HuH-7.5 (cell line): ENCODE results near the gene FOXP1.

Experiments
- DNase-seq: peaks from one replicate; pipeline ENCODE4 v3.0.0; 2011; ENCODE audit warnings: low spot score

The FOXP1 gene

GRCh38 chr3:71240034-71240433, 343.5 kb downstream of the FOXP1 start:
- no peak for DNase-seq

- DNase-seq = no peak
Observed at GRCh38 chr3:71238355-71238757, 345.2 kb downstream of the FOXP1 start.

DNA sequence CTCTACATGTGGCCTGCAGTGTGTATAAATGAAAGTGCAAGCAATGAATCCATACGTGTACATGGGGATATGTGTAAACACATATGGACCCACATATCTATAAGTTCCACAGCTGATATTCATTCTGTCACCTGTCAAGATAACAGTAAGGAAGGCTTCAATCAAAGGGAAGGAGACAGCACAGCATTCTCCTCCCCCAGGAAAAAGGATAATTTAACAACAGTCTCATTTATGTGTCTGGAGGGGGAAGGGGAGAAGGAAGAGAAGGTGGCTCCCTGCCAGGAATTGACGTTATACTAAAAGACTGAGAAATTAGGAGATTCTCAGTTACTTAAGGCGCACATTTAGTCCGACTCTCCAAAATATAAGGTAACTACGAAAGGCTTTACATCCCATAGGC, 345.9 kb downstream of the FOXP1 start:
- DNase-seq = no peak

- no peak for DNase-seq
Observed at GRCh38 chr3:71235846-71236245, 347.7 kb downstream of the FOXP1 start.

GRCh38 chr3:71232895-71233294, 350.6 kb downstream of the FOXP1 start:
- DNase-seq = no peak

DNA sequence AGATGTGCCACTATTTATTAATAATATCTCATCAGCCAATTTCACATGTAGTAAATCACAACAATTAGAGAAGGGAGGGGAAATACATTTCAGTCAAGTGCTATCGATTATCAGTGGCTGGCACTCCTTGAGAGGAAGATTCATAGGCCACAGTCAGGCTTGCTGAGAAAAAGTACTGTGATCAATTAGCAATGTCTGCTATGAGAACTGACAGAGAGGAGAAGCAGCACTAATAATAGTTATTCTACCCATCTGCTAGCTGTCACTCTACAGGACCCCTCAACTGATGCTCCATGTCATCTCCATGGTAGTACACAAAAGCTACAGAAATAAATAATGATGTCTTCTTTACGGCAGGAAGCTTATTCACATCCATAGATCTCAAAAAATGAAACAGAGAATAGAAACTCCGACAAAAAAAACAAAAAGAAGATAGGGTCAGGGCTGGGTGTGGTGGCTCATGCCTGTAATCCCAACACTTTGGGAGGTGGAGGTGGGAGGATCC, 351.3 kb downstream of the FOXP1 start:
- DNase-seq = no peak

- DNase-seq = no peak
Observed at GRCh38 chr3:71231680-71232079, 351.8 kb downstream of the FOXP1 start.

- no peak for DNase-seq
Observed at GRCh38 chr3:71229905-71230657, 353.4 kb downstream of the FOXP1 start.

DNA sequence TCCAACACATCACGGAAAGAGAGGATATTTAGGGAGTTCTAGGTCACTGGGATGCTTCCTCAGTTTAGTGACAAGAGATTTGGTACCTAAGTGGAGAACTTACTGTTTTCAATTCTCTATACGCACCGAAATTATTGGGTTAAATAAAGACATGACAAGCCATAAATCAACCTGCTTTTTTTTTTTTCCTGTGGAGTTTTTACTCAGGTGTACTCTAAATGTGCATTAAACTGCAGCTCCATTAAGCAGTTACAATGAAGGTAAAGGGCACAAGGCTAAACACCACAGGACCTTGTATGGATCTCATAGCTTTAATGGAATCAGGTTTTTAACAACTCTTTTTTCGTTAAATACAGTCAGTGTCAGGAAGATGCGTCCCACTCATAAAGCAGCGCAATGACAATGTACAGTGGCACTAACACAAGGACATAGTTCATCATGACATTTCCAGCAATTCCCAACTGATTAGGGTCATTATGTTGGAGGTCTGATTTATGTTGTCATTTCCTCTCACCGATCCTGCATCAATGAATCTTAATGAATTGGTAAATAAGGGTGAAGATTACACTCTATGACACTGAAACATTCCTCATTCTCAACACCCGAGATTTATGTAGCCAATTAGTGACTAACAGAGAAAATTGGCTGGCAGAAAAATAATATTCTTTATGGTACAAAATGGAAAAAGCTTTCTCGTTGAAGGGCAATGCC, 355.2 kb downstream of the FOXP1 start:
- DNase-seq = no peak

DNA sequence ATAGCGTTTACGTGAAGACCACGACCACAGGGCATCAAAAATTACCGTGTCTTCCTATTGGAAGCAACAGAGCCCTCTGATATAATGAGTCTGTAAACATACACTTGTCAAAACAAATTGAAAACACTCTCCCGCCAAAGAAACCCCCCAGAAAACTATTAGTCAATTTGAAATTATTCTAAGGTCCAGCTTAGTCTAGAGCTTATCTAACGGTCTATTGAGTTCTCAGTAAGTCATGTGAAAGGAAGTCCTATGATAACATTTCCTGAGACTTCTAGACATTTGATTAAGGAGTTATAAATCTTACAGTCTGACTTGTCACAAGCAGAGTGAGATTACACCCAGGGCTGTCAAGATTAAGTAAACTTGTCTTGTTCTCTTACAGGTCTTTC, 356.3 kb downstream of the FOXP1 start:
- no peak for DNase-seq

DNA sequence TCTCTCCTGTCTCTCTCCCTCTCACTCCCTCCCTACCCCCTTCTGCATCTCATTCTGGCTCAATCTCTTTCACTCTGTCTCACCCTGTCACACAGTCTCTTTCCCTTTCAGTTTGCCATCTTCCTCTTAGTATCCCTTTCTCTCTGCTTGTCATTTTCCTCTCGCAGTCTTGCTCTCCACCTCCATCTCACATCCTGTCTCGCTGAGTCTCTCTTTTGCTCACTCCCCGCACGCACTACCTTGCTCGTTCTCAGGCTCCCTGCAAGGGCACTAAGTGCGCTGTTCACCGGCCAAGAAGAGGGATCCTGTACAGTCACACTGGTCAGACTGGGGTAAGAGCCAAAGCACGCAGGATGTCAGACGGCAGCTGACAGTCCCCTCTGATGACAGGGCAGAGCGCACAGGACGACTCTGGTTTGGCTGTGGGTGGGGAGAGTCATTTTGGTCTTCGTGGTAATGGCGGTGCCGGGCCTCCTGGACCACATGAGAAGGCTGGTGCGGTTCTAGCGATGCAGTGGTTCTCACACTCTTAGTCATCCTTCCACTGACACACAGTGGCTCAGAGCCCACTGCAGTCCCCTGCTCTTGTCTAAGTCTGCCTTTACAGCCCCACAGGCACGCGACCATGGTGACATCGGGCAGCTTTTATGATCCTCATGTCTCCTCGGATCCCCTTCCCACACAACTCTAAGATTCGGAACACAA, 356.8 kb downstream of the FOXP1 start:
- no peak for DNase-seq

- no peak for DNase-seq
Observed at GRCh38 chr3:71225951-71226564, 357.5 kb downstream of the FOXP1 start.

DNA sequence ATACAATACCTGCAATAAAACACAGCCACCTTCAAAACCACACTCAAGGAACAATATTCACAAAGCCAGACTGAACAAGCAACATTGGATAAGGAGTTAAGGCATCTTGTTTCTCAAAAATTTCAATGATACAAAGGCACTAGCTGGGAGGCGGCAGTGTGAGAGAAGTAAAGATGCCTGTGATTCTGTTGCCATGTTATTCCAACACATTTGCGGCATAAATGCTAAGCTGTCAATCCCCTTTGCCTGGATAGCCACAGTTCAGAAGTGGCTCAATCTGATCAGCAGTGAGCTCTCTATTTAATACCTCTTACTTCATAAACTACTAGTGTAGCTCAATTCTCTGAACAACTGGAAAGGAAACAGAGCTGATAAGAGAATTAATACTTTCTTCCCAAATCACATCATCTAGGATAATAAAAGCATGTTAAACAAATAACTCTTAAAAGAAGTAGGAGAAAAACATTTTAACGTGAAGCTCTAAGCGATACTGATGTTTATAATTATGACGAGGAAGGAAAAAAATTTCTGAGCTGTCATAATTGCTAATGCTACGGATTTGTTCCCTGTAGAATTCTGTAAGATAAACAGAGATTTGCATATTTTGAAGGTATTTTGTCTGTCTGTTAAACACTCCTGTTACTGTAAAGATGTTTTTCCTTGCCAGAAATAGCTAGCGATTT, 358.4 kb downstream of the FOXP1 start:
- no peak for DNase-seq

GRCh38 chr3:71219744-71220638, 363.5 kb downstream of the FOXP1 start:
- no peak for DNase-seq

DNA sequence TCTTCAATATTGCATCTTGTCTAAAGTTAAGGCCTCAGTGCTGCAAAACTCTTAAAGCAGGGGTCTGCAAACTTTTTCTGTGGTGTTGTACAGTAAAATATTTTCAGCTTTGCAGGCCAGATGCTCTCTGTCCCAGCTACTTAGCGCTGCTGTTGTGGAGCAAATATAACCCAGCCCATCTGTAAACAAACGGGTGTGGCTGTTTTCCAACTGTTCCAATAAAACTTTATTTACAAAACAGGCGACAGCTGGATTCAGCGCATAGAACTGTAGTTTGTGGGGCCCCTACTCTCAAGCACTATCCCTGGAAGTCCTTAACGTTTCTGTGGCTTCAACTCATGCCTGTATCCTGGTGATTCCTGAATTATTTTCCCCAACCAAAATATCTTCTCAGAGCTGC, 365.0 kb downstream of the FOXP1 start:
- DNase-seq = no peak

- DNase-seq = no peak
Observed at GRCh38 chr3:71217640-71218222, 365.8 kb downstream of the FOXP1 start.

- no peak for DNase-seq
Observed at GRCh38 chr3:71215351-71215750, 368.2 kb downstream of the FOXP1 start.

DNA sequence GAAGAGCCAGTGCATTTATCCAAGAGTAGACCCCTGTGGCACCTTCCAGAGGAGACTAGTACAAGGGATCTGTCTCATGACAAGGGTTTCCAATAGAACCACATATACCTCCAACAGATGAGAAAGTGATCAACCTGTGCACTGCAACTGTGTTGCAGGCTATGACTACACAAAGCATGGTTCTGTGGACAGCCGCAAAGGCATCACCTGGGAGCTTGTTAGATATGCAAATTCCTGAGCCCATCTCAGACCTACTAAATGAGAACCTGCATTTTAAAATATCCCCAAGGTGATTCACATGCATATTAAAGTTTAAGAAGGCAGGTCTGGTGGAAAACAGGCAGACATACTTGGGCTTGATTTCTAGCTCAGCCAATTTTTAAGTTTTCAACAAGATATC, 368.7 kb downstream of the FOXP1 start:
- DNase-seq = no peak

GRCh38 chr3:71214016-71214415, 369.5 kb downstream of the FOXP1 start:
- no peak for DNase-seq

- no peak for DNase-seq
Observed at GRCh38 chr3:71211083-71211482, 372.4 kb downstream of the FOXP1 start.
